OCI-LY1 (cell line): ENCODE results near the gene LRRC14B.

Experiments used
- EZH2 ChIP-seq: fragments of 200-600 bp; sonication (generic), shearing (Covaris generic); IDR thresholded peaks from 2 replicates; pipeline ENCODE4 v1.8.0; 2017; ENCODE audit warnings: borderline replicate concordance, mixed run types, mild to moderate bottlenecking, antibody characterized with exemption, low read length, moderate library complexity, mixed read lengths
- TF ChIP-seq, protein P1 (sequence below): fragments of 200-600 bp; sonication (generic), shearing (Covaris generic); IDR thresholded peaks from 2 replicates; pipeline ENCODE4 v1.5.1; 2017; ENCODE audit warnings: mild to moderate bottlenecking, antibody characterized with exemption, low read length, moderate library complexity, mixed read lengths

DNA sequence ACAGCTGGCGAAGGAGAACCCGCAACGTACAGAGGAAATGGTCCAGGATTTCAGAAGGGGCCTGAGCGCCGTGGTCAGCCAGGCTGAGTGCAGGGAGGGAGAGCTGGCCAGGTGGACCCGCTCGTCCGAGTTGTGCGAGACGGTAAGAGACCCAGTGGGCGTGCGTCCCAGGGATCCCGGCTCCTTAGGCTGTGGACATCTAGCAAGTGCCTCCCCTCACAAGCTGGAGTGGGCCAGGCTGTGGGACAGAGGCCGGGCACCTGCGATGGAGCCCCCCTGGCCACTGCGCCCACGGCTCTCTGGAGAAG lies 29.5 kb upstream of the LRRC14B start:
- TF ChIP-seq, protein P1, sequence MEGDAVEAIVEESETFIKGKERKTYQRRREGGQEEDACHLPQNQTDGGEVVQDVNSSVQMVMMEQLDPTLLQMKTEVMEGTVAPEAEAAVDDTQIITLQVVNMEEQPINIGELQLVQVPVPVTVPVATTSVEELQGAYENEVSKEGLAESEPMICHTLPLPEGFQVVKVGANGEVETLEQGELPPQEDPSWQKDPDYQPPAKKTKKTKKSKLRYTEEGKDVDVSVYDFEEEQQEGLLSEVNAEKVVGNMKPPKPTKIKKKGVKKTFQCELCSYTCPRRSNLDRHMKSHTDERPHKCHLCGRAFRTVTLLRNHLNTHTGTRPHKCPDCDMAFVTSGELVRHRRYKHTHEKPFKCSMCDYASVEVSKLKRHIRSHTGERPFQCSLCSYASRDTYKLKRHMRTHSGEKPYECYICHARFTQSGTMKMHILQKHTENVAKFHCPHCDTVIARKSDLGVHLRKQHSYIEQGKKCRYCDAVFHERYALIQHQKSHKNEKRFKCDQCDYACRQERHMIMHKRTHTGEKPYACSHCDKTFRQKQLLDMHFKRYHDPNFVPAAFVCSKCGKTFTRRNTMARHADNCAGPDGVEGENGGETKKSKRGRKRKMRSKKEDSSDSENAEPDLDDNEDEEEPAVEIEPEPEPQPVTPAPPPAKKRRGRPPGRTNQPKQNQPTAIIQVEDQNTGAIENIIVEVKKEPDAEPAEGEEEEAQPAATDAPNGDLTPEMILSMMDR: no peak
- no peak for TF ChIP-seq EZH2
